ENCODE results near the gene CLSTN1. TPM values are rescaled to one million over a fixed set of nuclear protein-coding genes. Genes with fewer than 3 reads are reported as not detected.

CLSTN1 gene
- 10 to 100 TPM; 11.1 to 31.9 (median 15.0) TPM for polyA plus RNA-seq (ENCODE audit: low read depth in 6 of 6)

DNA sequence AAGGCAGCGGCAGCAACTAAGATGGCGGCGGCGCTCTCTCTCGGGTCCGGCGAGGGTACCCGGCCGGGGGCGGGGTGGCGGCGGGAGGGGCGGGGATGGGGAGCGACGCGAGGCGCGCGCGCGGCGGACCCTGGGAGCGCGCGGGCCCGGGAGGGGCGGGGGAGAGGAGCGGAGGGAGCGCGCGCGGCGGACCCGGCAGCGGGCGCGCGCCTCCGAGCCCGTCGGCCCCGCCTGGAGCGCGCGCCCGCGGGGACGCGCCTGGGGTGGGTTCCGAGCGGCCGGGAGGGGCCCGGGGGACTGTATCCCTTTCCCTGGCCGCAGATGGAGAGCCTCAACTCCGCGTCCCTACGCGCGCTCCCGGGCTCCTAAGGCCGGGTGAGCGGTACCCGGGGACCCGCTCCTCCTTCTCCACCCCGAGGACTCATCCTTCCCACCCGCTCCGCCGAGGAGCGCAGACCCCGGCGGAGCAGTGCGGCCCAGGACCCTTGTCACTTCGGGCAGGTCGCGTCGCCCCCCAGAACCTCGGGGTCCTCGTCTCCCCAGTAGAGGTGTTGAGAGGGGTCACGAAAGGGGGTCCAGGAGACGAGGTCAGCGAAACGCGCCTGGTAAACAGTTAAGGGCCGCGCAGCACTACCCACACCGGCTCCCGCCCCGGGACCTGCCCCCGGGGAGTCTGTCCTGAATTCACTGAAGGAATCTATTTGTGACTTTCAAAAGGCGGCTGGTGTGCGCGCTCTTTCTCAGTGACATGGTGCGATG lies at the start of gene CLSTN1:
TSS of gene CLSTN1 (minus strand) at position 23 of the 759 bp plus-strand sequence. CDS start 232 bp downstream, outside the sequence.
- H3K27me3 Mint-ChIP-seq, result no peaks in the 10 kb centered on the region

DNA sequence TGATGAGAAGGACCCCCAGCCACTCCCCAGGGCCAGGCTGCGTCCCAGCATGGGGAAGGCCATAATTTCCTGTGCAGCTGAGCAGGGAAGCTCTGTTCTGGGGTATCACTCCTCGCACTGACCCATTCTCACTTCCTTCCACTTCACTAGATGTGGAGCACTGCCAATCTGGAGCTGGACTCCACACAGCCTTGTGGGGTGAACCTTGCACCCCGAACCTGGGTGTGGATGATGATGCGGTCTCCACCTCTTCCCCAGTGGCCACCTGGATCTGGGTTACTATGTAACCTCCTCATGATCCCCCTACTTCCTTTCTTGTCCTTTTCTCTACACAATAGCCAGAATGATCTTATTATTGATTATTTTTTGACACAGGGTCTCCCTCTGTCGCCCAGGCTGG lies 49.6 kb upstream of the CLSTN1 start:
- ATAC-seq (ENCODE audit: low read depth in 2 of 2) (no peak), DNase-seq (no peak)
- H3K9me3 Mint-ChIP-seq, result no peaks in the 10 kb centered on the region
- no peaks in the 10 kb centered on the region for H3K36me3 Mint-ChIP-seq
- peak overlapping the region in 2 of 6 donors; percentile 62 to 63 for H3K27ac Mint-ChIP-seq
- H3K4me1 Mint-ChIP-seq, result peaks cover 6 to 10% (median 9%) of the 10 kb centered on the region in 3 donors
- H3K27me3 Mint-ChIP-seq, result no peaks in the 10 kb centered on the region
- no peak overlapping the region for H3K4me3 Mint-ChIP-seq

More for the DNA sequence above, at the start of gene CLSTN1:
- peak within 1 kb of the TSS; percentile 63 to 85 (median 78) for H3K27ac Mint-ChIP-seq
- ATAC-seq (ENCODE audit: low read depth in 2 of 2) (peak; percentile 78 to 79), DNase-seq (peak; percentile 77)
- peaks cover 28 to 43% (median 34%) of the 10 kb centered on the region in 3 donors for H3K4me1 Mint-ChIP-seq
- H3K9me3 Mint-ChIP-seq, result no peaks in the 10 kb centered on the region
- H3K4me3 Mint-ChIP-seq, result peak within 1 kb of the TSS; percentile 87 to 98 (median 96)
- no peaks in the 10 kb centered on the region for H3K36me3 Mint-ChIP-seq

DNA sequence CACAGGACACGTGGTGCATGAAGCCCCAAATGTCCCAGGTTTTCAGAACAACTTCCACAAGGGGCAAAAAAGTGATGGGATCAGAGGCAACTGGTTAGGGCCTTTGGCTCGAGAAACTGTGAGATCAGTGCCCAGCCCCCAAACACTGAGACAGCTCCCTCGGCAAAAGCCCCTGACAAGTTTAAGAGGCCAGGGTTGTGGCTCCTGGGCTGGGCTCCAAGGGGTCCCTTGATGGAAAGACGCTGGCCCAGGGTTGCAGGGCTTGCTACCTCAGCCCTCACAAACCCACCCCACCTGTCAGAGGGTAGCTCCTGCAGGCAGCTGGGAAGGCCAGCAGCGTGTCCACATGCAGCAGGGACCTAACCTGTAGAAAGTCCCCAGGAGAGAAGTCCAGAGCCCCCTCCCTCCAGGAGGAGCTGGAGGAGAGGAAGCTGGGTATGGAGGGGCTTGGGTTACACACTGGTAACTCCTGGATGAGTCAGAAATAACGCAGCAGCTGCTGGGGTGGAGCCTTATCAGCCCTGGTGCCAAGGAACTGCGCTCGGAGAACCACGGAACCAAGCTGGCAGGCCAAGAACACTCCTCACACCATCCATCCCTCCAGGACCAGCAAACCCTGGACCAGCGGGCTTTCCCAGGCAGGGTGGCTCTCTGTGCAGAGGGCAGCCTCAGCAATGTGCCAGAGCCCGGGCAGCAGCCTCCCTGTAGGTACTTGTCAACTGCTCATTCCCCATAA lies 48.8 kb upstream of the CLSTN1 start:
- no peak for DNase-seq
- H3K27ac Mint-ChIP-seq, result no peak overlapping the region
- peaks cover 6 to 11% (median 11%) of the 10 kb centered on the region in 3 donors for H3K4me1 Mint-ChIP-seq
- no peak for ATAC-seq (ENCODE audit: low read depth in 2 of 2)
- no peaks in the 10 kb centered on the region for H3K9me3 Mint-ChIP-seq
- no peak overlapping the region for H3K4me3 Mint-ChIP-seq
- no peaks in the 10 kb centered on the region for H3K36me3 Mint-ChIP-seq
- H3K27me3 Mint-ChIP-seq, result no peaks in the 10 kb centered on the region

DNA sequence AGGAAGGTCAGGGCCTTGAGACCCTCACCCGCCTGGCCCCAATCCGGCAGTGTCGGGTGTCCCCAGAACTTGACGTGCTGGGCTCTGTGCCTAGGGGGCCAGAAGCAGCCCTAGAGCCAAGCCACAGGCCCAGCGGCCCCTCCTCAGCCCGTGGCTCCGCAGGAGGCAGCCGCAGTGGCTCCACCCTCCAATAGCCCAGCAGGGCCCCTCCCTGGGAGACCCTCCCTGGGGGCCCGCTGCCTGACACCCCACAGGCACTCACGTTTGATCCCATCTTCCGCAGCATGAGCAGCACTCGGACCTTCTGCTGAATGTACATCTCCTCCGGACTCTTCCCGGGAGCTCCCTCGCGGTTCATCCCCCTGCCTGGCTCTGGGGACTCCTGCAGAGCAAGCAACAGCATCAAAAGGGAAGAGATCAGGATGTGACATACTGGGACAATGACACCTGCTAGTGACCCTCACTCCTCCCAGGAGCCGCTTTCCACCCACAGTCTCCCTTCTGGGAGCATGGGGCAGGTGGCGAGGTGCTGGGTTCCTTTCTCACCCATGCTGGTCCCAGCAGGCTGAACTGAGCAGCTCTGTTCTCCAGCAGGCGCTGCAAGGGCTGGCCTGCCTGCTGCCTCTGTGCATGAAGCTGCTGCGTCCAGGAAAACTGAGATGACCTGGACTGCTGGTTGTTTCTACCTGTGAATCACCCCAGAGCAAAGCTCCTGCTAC lies 48.1 kb upstream of the CLSTN1 start:
- Mint-ChIP-seq H3K4me3 (no peak overlapping the region), H3K27ac (no peak overlapping the region), H3K4me1 (peaks cover 9 to 19% (median 16%) of the 10 kb centered on the region in 3 donors), H3K27me3 (no peaks in the 10 kb centered on the region), H3K36me3 (no peaks in the 10 kb centered on the region), H3K9me3 (no peaks in the 10 kb centered on the region)
- DNase-seq, result no peak
- no peak for ATAC-seq (ENCODE audit: low read depth in 2 of 2)

DNA sequence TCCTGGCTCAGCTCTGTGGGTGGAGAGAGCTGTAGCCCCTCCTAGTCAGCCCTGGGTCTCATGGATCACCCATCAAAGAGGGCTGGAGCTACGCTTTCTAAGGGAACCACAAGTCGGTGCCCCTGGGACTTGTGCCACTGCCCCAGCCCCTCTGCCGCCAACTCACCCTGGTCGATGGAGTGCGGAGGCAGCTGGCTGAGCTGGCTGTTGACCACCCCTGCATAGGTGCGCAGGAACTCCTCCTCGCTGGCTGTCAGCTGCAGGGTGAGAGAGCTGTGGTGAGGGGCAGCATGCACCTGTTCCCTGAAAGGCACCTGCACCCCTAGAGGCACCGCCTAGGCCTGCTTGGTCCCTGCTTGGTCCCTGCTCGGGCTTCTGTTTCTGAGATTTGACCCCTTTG lies 47.3 kb upstream of the CLSTN1 start:
- H3K4me1 Mint-ChIP-seq, result peaks cover 13 to 22% (median 16%) of the 10 kb centered on the region in 3 donors
- no peak for DNase-seq
- no peak overlapping the region for H3K4me3 Mint-ChIP-seq
- no peaks in the 10 kb centered on the region for H3K27me3 Mint-ChIP-seq
- no peaks in the 10 kb centered on the region for H3K9me3 Mint-ChIP-seq
- H3K36me3 Mint-ChIP-seq, result no peaks in the 10 kb centered on the region
- H3K27ac Mint-ChIP-seq, result no peak overlapping the region
- no peak for ATAC-seq (ENCODE audit: low read depth in 2 of 2)

DNA sequence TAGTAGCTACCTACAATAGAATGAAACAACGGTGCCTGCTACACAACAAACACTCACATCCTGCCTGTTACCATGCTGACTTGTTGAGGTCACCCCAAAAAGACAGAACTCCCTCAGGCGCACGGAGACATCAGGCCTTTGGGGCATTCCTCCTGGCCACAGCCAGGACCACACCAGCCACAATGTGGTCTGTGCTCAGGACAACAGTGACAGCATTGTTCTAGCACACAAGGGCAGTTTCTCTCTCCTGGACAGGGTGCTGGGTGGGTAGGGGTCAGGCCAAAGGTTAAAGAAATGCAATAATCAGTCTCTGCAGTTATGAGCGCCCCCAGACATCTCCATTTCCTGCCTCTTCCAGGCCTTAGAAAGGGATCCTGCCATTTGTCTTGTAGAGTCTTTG lies 46.8 kb upstream of the CLSTN1 start:
- Mint-ChIP-seq H3K4me3 (no peak overlapping the region), H3K36me3 (no peaks in the 10 kb centered on the region), H3K4me1 (peaks cover 13 to 22% (median 15%) of the 10 kb centered on the region in 3 donors), H3K27ac (no peak overlapping the region), H3K9me3 (no peaks in the 10 kb centered on the region), H3K27me3 (no peaks in the 10 kb centered on the region)
- no peak for ATAC-seq (ENCODE audit: low read depth in 2 of 2)
- DNase-seq, result no peak

DNA sequence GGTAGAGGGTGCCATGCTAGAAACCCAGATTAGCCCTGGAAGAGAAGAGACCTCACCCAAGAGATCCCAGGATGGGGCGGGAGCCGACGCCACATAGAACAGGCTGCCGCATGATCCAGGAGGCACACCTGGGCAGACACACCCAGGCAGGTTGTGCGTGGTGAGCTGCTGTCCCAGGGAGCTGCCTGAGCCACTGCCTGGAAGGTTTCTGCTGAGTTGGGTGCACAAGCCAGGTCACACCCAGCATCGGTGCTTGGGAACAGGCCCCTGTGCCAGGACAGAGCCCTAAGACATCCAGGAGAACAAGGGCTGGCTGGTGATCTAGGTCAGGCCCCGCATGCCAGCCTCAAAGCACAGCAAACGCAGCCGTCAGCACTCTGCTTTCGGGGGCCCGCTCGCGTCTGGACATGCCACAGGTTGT lies 46.1 kb upstream of the CLSTN1 start:
- Mint-ChIP-seq H3K9me3 (no peaks in the 10 kb centered on the region), H3K27me3 (no peaks in the 10 kb centered on the region), H3K27ac (no peak overlapping the region), H3K36me3 (no peaks in the 10 kb centered on the region), H3K4me3 (no peak overlapping the region), H3K4me1 (peaks cover 7 to 17% (median 9%) of the 10 kb centered on the region in 3 donors)
- DNase-seq (no peak), ATAC-seq (ENCODE audit: low read depth in 2 of 2) (no peak)

DNA sequence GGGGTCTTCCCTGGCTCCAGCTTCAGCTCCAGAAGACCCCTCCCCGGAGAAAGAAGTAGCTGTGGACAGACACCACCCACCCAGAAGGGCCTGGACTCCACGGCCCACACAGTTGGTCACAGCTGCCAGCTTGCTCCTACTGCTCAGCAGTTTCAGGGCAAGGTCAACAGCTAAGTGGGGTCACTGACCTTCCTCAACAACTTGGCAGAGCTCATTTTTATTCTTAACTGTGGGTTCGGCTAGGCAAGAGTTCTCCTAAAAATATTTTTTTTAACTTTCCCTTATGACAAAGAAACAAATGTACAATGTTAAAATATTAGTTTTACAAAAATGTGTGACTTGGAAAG lies 44.5 kb upstream of the CLSTN1 start:
- Mint-ChIP-seq H3K36me3 (no peaks in the 10 kb centered on the region), H3K4me1 (peaks cover 6 to 14% (median 12%) of the 10 kb centered on the region in 3 donors), H3K4me3 (no peak overlapping the region), H3K27me3 (no peaks in the 10 kb centered on the region), H3K9me3 (no peaks in the 10 kb centered on the region), H3K27ac (no peak overlapping the region)
- ATAC-seq (ENCODE audit: low read depth in 2 of 2) (no peak), DNase-seq (no peak)

DNA sequence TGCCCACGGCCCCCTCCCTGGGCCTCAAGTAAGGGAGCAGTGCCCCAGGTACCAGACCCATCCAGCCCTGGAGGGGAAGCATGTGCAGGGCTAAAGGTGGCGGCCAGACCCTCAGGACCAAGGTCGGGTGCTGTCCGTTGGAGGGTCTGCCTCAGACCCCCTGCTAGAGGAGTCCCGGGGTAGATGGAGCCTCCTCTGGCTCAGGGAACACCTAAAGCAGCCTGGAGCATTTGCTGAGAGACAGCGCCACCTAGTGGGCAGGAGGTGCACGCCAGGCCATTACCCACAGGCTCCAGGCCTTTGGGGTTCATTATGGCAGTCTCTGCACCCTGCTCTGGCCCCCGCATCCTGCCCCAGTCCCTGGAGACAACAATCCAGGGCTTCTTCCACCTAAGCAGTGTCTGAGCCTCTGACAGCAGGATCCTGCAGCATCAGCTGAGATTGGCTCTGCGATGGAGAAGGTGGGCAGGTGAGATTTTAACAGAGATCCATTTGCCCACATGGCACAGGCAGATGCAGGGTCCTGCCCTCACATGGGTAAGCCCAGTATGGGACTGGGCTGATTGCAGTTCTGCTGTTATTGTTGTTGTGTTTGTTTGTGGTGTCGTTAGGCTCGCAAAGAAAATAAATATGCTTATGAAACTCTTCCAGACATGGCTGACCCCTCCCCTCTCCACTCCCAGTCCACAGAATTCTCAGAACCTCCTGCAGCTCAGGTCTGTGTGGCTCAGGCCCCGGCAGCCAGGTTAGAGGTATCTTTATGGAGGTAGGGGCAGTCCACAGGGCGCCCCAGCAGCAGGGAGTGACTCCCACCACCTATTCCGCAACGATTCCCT lies 43.9 kb upstream of the CLSTN1 start:
- no peaks in the 10 kb centered on the region for H3K36me3 Mint-ChIP-seq
- peaks cover 6 to 14% (median 12%) of the 10 kb centered on the region in 3 donors for H3K4me1 Mint-ChIP-seq
- H3K27me3 Mint-ChIP-seq, result no peaks in the 10 kb centered on the region
- DNase-seq, result peak; percentile 81
- H3K4me3 Mint-ChIP-seq, result no peak overlapping the region
- H3K9me3 Mint-ChIP-seq, result no peaks in the 10 kb centered on the region
- ATAC-seq (ENCODE audit: low read depth in 2 of 2), result peak; percentile 93 to 96
- peak overlapping the region in 1 of 6 donors; percentile 48 for H3K27ac Mint-ChIP-seq

DNA sequence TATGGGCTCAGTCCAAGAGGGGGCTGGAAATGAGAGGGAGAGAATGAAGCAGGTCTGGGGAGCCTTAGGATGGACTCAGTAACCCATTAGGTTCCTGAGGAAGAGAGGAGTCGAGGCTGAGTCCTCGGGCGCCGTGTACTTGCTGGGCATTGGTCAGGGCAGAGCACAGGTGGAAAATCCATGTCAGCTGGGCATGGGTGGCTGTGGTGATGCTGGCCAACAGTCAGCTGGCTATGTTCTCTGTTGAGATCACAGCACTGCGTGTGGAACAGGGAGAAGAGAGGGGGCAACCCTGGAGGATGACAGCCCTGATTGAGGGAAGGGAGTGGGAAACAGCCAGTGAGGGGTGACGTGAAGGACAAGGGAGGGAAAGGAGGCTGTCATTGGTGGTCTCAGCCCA lies 43.1 kb upstream of the CLSTN1 start:
- Mint-ChIP-seq H3K4me1 (peaks cover 6 to 14% (median 12%) of the 10 kb centered on the region in 3 donors), H3K36me3 (no peaks in the 10 kb centered on the region)

DNA sequence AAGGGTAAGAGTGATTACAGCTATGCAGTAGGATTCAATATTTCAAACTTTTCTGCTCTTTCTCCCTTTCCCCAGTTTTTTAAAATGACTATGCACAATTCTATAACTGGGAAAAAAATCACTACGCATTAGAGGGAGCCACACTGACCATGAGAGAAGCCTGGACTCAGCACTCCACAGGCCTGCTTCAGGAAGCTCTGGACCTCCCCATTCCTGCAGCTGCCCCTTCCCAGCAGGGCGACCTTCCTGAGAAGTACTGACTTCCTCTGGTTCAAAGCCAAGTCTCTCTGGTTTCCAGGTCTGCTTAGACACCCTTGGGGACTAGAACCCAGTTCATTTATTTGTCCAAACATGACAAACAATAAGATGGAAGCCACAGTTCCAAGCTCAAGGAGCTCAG lies 42.0 kb upstream of the CLSTN1 start:
- no peaks in the 10 kb centered on the region for H3K36me3 Mint-ChIP-seq
- no peaks in the 10 kb centered on the region for H3K27me3 Mint-ChIP-seq
- peak overlapping the region in 1 of 6 donors; percentile 58 for H3K27ac Mint-ChIP-seq

More for the DNA sequence above, 43.1 kb upstream of the CLSTN1 start:
- no peak for DNase-seq
- no peak for ATAC-seq (ENCODE audit: low read depth in 2 of 2)
- Mint-ChIP-seq H3K27me3 (no peaks in the 10 kb centered on the region), H3K27ac (peak overlapping the region in 4 of 6 donors; percentile 13 to 85 (median 56)), H3K4me3 (no peak overlapping the region), H3K9me3 (no peaks in the 10 kb centered on the region)

DNA sequence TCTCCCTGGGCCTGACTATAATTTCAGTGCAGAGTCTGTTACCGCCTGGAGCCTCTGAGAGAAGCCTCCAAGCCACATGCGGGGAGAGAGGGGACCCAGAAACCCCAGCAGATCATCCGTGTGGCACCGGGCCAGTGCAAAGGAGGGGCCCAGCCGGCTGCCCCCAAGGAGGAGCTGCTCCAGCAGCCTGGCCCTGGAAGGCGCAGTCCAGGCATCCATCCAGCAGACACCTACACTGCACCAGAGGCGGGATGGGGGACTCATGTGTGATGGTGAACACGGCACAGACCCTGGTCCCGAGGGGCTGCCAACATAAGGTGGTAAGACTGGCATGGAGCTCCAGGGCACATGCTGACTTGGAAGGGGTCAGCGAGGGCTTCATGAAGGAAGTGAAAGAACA lies 39.6 kb upstream of the CLSTN1 start:
- Mint-ChIP-seq H3K4me3 (peak overlapping the region in 1 of 8 donors; percentile 20), H3K4me1 (peaks cover 10 to 16% (median 12%) of the 10 kb centered on the region in 3 donors), H3K27ac (peak overlapping the region in 1 of 6 donors; percentile 70), H3K36me3 (peaks cover 0 to 4% of the 10 kb centered on the region in 2 donors), H3K27me3 (no peaks in the 10 kb centered on the region), H3K9me3 (no peaks in the 10 kb centered on the region)
- no peak for ATAC-seq (ENCODE audit: low read depth in 2 of 2)
- no peak for DNase-seq

More for the DNA sequence above, 42.0 kb upstream of the CLSTN1 start:
- DNase-seq, result no peak
- no peak overlapping the region for H3K4me3 Mint-ChIP-seq
- no peak for ATAC-seq (ENCODE audit: low read depth in 2 of 2)
- no peaks in the 10 kb centered on the region for H3K9me3 Mint-ChIP-seq
- peaks cover 10 to 14% (median 12%) of the 10 kb centered on the region in 3 donors for H3K4me1 Mint-ChIP-seq

DNA sequence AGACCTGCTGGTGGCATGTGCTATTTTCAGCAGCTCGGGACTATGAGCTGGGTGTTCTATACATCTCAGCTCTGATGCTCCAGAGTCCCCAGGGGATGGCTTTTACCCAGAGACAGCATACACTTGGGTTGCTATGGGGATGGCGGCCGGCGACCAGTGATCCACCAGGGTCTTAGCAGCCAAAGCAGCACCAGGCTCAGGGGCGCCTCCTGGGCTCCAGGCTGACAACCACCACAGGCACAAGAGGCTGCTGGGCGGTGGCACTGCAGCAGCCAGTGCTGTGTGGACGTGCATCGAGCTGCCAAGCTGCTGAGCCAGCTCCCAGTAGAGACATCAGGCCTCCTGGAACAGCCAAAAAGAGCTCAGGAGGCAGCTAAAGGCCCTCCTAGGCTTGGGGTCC lies 37.6 kb upstream of the CLSTN1 start:
- Mint-ChIP-seq H3K4me1 (peaks cover 0 to 12% (median 7%) of the 10 kb centered on the region in 3 donors), H3K27me3 (no peaks in the 10 kb centered on the region), H3K9me3 (no peaks in the 10 kb centered on the region), H3K27ac (peak overlapping the region in 1 of 6 donors; percentile 15), H3K36me3 (peaks cover 0 to 8% of the 10 kb centered on the region in 2 donors), H3K4me3 (no peak overlapping the region)
- ATAC-seq (ENCODE audit: low read depth in 2 of 2) (no peak), DNase-seq (no peak)

Measured in naive B cell (primary cell).